WI38 (cell line): ENCODE results near the gene MSI2.

Source experiments
- H3K4me3 ChIP-seq: 2 replicates; pipeline ENCODE4 v1.5.1; 2011; ENCODE audit warnings: low read depth, mild to moderate bottlenecking, control low read depth, low read length
- TF ChIP-seq, protein P1 (sequence below): IDR thresholded peaks from 2 replicates; pipeline ENCODE4 v1.5.1; 2012; ENCODE audit warnings: low read depth, mild to moderate bottlenecking, control low read depth, low read length

The MSI2 gene

DNA sequence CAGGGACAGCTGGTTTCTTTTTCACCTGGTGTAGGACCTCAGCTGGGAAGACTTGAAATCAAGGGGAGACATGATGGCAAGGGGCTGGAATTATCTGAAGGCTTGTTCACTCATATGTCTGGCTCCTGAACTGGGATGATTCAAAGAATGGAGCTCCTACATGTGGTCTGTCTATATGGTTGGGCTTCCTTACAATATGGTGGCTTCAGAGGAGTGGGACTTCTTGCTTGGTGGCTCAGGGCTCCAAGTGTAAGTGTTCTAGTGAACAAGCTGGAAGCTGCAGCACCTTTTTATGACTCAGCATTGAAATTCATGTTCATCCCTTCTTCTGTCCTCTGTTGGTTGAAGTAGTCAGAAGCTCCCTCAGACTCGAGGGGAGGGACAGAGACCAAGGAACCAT, 127.9 kb downstream of the MSI2 start:
- TF ChIP-seq, protein P1, sequence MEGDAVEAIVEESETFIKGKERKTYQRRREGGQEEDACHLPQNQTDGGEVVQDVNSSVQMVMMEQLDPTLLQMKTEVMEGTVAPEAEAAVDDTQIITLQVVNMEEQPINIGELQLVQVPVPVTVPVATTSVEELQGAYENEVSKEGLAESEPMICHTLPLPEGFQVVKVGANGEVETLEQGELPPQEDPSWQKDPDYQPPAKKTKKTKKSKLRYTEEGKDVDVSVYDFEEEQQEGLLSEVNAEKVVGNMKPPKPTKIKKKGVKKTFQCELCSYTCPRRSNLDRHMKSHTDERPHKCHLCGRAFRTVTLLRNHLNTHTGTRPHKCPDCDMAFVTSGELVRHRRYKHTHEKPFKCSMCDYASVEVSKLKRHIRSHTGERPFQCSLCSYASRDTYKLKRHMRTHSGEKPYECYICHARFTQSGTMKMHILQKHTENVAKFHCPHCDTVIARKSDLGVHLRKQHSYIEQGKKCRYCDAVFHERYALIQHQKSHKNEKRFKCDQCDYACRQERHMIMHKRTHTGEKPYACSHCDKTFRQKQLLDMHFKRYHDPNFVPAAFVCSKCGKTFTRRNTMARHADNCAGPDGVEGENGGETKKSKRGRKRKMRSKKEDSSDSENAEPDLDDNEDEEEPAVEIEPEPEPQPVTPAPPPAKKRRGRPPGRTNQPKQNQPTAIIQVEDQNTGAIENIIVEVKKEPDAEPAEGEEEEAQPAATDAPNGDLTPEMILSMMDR = no peak
- no peak overlapping the region for H3K4me3 ChIP-seq

DNA sequence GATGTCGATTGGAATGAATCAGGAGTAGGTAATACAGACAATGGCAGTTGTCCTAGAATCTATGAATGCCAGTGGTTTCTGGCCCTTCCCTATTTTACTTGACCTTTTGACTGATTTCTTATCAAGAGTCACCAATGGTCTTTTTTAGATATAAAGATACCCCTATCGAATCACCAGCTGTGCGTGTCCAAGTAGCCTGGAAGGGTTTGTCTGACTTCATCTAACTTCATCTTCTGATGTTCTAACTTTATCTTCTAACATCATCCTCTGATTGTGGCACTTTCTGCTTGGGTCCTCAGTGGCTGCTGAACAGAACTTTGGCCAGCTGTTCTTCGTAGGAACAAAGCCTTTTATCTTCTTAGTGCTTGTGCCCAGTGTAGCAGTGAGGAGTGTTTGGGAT, 129.7 kb downstream of the MSI2 start:
- H3K4me3 ChIP-seq = no peak overlapping the region
- TF ChIP-seq, protein P1 = no peak

DNA sequence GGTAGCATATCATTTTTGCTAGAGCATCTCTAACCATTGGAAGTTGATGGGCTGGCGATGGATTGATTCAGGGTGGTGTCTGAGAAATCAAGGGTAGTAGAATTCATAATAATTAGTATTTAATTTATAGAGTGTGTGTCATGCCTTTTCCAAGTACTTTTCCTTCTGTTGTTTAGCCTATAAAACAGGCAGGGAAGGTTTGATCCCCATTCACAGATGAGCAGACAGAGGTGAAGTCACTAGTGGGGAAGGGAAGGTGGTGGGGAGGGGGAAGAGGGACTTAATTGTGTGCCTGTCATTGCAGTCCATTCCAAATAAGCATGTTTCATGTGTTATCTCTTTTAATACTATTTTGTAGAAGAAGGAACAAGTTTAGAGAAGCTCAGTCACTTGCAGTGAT, 131.3 kb downstream of the MSI2 start:
- TF ChIP-seq, protein P1 = no peak
- H3K4me3 ChIP-seq = no peak overlapping the region

DNA sequence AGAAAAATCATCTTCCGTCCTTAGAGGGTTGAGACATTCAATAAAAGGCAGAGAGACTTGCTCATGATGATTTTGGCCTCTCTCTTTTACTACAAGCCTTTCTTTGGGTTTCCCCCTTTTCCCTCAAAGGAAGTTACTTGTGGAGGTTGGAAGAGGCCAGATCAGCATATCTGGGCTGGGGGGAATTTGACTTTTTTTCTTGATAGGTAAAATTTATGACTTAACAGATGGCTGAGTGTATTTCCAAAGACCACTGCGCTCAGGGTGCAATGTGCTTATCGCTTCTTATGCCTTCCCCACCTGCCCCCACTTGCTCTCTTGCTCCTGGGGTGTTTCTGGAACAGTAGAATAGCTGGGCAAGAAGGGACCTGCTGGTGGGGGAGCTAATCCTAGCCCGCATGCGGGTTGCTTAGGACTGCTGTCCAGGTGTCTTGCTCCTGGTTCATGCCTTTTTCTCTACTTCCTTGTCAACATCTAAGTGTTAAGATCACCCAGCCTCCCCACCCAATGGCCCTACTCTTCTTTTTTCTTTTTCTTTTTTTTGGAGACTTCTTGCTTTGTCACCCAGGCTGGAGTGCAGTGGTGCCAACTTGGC, 131.9 kb downstream of the MSI2 start:
- TF ChIP-seq, protein P1 = no peak

DNA sequence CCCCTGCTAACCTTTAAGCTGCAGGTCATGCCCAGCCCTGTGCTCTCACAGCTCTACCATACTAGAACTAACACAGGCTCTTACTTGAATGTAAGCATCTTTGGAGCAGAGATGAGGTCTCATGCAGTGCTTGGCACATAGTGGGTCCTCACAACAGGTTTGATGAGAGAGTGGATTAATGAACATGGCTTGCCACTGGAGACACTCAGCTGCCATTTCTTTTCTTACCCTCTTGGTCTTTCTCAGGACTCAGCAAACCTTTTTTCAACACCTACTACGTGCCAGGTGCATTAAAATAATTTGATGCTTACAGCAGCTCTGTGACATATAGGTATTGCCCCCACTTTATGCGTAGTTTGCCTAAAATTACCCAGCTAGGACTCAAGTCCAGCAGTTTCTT, 133.2 kb downstream of the MSI2 start:
- TF ChIP-seq, protein P1 = no peak

More for the DNA sequence above, 131.9 kb downstream of the MSI2 start:
- no peak overlapping the region for H3K4me3 ChIP-seq

DNA sequence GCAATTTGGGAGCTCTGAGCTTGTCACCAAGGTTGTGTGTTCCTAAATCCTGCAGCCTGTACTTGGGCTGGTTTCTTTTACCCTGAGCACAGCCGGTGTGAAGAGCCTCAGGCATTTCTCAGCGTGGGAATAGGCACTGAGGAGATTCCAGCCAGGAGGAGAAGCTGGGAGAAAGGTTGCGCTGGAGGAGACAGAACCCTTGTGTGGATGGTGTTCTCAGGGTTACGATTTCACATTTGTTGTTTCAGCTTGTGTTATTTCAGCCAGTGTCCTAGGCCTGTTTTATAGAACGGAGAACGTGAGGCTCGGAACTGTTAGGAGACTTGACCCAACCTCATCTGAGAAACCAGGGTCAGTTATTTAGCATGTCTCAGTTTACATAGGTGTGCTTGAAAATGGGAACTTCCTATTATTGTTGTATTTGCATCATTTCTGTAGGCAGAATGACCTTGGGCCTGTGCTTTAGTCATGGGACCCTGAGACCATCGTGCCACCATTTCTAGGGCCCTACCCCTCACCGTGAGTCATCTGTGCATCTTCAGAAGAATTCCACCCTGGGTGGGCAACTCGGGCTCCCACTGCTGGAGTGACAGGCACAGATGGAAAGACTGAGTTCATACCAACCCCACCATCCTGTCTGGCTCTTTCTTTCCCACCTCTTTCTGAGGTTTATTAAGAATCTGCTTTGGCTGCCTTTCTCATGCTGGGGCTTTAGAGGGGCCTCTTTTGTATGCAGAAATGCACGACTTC, 134.9 kb downstream of the MSI2 start:
- TF ChIP-seq, protein P1 = no peak
- H3K4me3 ChIP-seq = no peak overlapping the region

More for the DNA sequence above, 133.2 kb downstream of the MSI2 start:
- no peak overlapping the region for H3K4me3 ChIP-seq

DNA sequence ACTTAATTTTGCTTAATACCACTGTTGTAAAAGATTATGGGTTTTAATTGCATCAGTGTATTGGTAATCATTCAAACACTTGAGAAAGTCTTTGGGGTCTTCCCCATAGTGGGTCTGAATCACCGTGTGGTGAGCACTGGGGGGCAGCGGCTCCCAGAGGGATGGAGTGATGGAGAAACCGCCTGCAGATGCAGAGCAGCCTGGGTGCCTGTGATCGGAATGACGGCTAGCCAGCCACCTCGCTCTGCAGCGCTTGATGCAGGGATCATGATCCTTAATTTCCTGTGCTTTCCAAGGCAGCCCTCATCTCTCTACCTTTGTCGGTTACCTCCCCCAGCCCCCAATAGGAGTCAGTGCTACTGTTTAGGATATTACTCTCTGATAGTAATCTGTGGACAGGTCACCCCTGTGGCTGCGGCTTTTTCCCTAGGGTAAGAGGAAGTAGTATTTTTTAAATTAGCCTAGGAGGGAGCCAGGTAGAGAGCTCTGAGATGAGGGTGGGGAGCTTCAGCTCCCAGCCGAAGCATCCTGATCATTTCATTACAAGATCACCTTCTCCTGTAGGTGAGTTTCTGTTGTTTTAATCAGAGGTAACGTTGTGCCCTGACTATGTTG, 135.6 kb downstream of the MSI2 start:
- TF ChIP-seq, protein P1 = no peak
- H3K4me3 ChIP-seq = no peak overlapping the region
